Activated CD4-positive, alpha-beta memory T cell treated with anti-CD3 and anti-CD28 coated beads for 36 hours (primary cell): ENCODE data around the gene QSOX1. TPM values are rescaled to one million over a fixed set of nuclear protein-coding genes. Genes with fewer than 3 reads are reported as not detected.

Experiments
- CTCF ChIA-PET: fragments of 350-600 bp; sonication (Branson Sonifier 250); formaldehyde crosslinking; loops from one replicate; lab custom pipeline; 2021; ENCODE audit warnings: antibody characterized with exemption, inconsistent platforms; lab: Charles Lee
- POLR2A ChIA-PET: fragments of 350-600 bp; sonication (Branson Sonifier 250); formaldehyde crosslinking; loops from one replicate; lab custom pipeline; 2021; ENCODE audit warnings: antibody characterized with exemption; lab: Charles Lee
- DNase-seq: peaks from one replicate; pipeline ENCODE4 v3.0.0-alpha.2; 2020
- H3K27ac Mint-ChIP-seq: one replicate; pipeline ENCODE4 v1.8.0; 2021; ENCODE audit warnings: mixed read lengths
- H3K27me3 Mint-ChIP-seq: one replicate; pipeline ENCODE4 v1.8.0; 2021; ENCODE audit warnings: mixed read lengths
- H3K36me3 Mint-ChIP-seq: one replicate; pipeline ENCODE4 v1.8.0; 2021; ENCODE audit warnings: mixed read lengths
- H3K4me1 Mint-ChIP-seq: one replicate; pipeline ENCODE4 v1.8.0; 2021; ENCODE audit warnings: low read depth, mixed read lengths
- H3K4me3 Mint-ChIP-seq: one replicate; pipeline ENCODE4 v1.8.0; 2021; ENCODE audit warnings: mild to moderate bottlenecking, mixed read lengths
- H3K9me3 Mint-ChIP-seq: one replicate; pipeline ENCODE4 v1.8.0; 2021; ENCODE audit warnings: mixed read lengths
- intact Hi-C: fragments of 100-400 bp; cut with micrococcal nuclease; formaldehyde crosslinking; loops from one replicate; pipeline ENCODE4 v1.15.1; 2023
- total RNA-seq, 2 experiments: library from RNA; stranded (reverse); gene quantifications; one replicate each; pipeline ENCODE4 v1.2.3, GENCODE V29; 2021

The QSOX1 gene, protein sequence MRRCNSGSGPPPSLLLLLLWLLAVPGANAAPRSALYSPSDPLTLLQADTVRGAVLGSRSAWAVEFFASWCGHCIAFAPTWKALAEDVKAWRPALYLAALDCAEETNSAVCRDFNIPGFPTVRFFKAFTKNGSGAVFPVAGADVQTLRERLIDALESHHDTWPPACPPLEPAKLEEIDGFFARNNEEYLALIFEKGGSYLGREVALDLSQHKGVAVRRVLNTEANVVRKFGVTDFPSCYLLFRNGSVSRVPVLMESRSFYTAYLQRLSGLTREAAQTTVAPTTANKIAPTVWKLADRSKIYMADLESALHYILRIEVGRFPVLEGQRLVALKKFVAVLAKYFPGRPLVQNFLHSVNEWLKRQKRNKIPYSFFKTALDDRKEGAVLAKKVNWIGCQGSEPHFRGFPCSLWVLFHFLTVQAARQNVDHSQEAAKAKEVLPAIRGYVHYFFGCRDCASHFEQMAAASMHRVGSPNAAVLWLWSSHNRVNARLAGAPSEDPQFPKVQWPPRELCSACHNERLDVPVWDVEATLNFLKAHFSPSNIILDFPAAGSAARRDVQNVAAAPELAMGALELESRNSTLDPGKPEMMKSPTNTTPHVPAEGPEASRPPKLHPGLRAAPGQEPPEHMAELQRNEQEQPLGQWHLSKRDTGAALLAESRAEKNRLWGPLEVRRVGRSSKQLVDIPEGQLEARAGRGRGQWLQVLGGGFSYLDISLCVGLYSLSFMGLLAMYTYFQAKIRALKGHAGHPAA
- 10 to 100 TPM; 40.3 to 42.4 TPM for total RNA-seq

DNA sequence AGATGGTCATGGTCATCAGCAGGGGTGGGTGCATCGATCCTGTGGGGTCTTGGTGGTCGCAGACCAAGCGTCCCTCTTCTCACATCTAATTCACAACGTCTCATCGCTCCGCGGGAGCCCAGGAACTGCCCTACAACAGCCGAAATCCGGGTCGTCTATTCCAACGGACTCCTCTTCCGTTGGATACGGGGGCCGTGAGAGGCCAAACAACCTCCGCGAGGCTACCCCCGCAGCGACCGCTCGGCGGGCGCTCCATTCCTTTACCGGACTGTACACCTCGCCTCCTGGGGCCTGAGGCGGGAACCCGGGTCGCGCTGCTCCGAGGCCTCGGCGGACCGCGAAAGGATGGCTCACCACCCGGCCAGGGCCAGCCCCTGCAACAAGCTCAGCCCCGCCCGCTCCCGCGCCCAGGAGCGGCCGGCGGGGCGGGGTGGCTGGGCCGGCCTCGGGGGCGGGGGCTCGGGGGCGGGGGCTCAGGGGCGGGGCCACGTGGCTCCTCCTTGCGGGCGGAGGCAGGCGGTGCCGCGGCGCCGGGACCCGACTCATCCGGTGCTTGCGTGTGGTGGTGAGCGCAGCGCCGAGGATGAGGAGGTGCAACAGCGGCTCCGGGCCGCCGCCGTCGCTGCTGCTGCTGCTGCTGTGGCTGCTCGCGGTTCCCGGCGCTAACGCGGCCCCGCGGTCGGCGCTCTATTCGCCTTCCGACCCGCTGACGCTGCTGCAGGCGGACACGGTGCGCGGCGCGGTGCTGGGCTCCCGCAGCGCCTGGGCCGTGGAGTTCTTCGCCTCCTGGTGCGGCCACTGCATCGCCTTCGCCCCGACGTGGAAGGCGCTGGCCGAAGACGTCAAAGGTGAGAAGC is at the start of gene QSOX1:
Gene QSOX1, plus strand, starts transcription at position 545 of the 857 bp plus-strand sequence. Its CDS starts 39 bp downstream, at position 584.
- Mint-ChIP-seq H3K9me3 (no peaks in the 10 kb centered on the region), H3K27ac (peak within 1 kb of the TSS; percentile 73), H3K36me3 (no peaks in the 10 kb centered on the region), H3K4me3 (peak within 1 kb of the TSS; percentile 89), H3K27me3 (no peaks in the 10 kb centered on the region), H3K4me1 (peaks cover 26% of the 10 kb centered on the region)
- intact Hi-C loops, result loop anchor here (1.0 to 10.0 kb wide), 5 partner anchors 28 to 478 kb away; partner anchors contain the start of genes CEP350 and XPR1
- peak; percentile 93 for DNase-seq
- CTCF ChIA-PET, result interaction anchor here (0.8 to 2.1 kb wide), 6 partner anchors 14 to 340 kb away, joined by 3 to 10 read pairs (median 3); no protein-coding TSS in a partner anchor
- POLR2A ChIA-PET, result interaction anchor here (1.2 to 1.5 kb wide), 2 partner anchors 14 to 272 kb away, joined by 3 to 4 read pairs; partner anchors contain the start of gene TOR1AIP1

DNA sequence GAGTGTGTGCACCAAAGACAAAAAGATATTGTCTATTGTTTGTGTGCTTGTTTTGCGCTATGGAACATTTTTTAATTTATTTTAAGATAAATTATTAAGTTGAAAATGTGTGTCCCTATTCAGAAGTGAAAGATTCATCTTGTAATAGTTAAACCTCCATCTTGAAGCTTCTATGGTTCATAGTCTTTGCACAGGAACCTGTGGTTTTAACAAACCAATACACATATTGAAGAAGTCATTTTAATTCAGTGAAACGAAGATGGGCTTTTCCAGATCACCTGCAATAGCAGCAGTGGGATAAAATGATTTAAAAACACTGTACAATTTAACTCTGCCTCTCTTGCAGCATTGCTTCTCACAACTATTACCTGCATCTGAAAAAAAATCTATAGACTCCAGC is 42.6 kb upstream of the QSOX1 start:
- Mint-ChIP-seq H3K36me3 (peaks cover 41% of the 10 kb centered on the region), H3K4me3 (no peak overlapping the region), H3K27ac (no peak overlapping the region), H3K4me1 (no peaks in the 10 kb centered on the region), H3K27me3 (no peaks in the 10 kb centered on the region), H3K9me3 (no peaks in the 10 kb centered on the region)
- intact Hi-C loops, result no loop called here
- ChIA-PET CTCF (no interaction called here), POLR2A (no interaction called here)
- DNase-seq, result no peak

DNA sequence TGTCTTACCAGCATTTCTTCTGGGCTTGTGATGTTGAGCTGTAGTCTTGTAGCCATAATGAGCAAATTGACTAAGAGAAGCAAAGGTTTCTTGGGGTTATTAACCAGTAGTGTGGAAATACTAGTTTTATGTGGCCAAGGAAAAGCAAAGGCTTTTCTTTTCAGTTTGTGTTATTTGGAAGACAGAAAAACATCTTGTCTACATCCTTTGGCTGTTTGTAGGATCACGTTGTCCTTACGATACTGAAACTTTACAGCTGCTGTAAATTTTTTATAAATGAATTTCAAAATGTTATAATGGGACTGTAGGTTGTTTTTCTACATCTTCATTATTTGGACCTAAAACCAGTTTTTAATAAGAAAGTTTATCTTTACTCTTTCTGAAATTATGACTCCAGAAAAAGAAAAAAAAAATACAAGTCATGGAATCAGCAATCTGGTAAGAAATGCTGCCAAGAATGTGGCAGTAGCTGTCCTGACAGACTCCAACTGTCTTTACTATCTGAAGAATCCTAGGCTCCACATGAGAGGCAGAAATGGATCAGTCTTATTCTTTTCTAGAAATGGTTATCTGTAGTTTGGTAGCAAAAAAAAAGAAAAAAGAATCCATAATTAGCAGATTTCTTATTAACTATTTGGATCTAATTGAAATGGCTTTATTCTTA is 41.6 kb upstream of the QSOX1 start:
- no peak overlapping the region for H3K27ac Mint-ChIP-seq
- no peak overlapping the region for H3K4me3 Mint-ChIP-seq

DNA sequence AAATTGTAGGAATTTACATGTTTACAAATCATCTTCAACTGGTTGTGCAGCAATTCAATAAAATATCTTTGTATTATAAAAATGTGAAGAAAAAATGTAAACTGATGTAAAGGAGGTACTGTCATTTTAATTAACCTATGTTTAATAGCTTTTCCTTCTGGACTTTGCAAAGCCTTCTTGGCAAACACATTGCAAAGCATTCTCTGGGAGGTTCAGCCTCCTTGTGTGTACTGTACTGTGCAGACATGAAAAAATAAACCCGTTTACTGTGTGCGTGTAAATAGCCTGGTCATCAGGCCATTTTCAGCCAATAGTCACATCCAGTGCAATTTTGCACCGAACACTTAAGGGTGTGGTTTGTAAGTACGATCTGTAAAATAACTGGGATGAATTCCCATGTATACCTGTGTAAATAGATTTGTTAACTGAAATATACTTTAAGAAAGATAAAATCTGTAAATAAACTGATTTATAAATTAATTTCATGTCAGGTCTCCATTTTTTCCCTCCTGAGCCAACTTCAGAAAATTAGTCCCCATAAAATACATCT is 40.2 kb upstream of the QSOX1 start:
- Mint-ChIP-seq H3K36me3 (peaks cover 32% of the 10 kb centered on the region), H3K4me1 (no peaks in the 10 kb centered on the region), H3K27ac (no peak overlapping the region), H3K27me3 (no peaks in the 10 kb centered on the region), H3K4me3 (no peak overlapping the region), H3K9me3 (no peaks in the 10 kb centered on the region)
- POLR2A ChIA-PET, result no interaction called here
- CTCF ChIA-PET, result no interaction called here
- no peak for DNase-seq
- intact Hi-C loops, result no loop called here

More for the DNA sequence above, 41.6 kb upstream of the QSOX1 start:
- intact Hi-C loops, result no loop called here
- Mint-ChIP-seq H3K27me3 (no peaks in the 10 kb centered on the region), H3K36me3 (peaks cover 36% of the 10 kb centered on the region), H3K9me3 (no peaks in the 10 kb centered on the region), H3K4me1 (no peaks in the 10 kb centered on the region)
- no peak for DNase-seq
- POLR2A ChIA-PET, result interaction anchor here (0.7 kb wide), 1 partner anchor 14 kb away, joined by 3 read pairs; no protein-coding TSS in a partner anchor
- CTCF ChIA-PET, result interaction anchor here (1.4 kb wide), 1 partner anchor 66 kb away, joined by 7 read pairs; no protein-coding TSS in a partner anchor

DNA sequence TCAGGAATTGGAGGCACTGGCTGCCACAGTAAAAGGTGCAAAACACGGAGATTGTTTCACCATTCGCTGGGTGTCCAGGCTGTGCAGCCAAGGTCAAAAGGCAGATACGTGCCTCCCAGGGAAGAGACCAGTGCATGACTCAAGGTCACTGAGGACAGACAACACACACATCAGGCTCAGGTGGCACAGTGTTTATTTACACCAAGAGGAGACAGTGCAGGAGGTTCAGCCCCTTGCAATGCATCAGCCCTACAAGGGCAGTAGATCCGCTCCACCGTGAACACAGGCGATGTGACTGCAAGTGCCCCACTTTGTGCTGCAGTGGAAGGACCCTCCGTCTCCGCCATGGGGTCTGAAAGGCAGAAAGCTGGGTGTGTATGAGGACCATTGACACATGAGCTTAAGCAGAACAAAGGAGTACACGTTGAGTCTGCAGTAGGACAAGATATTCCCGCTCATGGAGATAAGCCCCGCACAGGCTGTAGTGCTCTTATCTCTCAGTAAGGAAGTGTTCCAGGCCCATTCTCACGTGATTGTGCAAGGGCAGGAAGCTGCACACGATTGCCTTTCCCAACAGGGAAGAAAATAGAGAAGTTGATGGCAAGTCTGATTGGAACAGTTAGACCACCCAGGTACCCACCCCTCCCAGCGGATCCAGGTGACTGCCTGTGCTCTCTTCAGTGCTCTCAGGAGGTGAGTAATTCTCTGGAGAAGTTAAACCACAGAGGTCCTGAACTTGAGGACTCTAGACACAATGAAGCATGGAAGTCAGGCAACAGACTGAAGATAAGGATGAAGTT is 37.5 kb upstream of the QSOX1 start:
- Mint-ChIP-seq H3K9me3 (no peaks in the 10 kb centered on the region), H3K27me3 (no peaks in the 10 kb centered on the region), H3K4me3 (no peak overlapping the region), H3K4me1 (no peaks in the 10 kb centered on the region), H3K27ac (no peak overlapping the region), H3K36me3 (peaks cover 19% of the 10 kb centered on the region)
- no peak for DNase-seq
- CTCF ChIA-PET, result interaction anchor here (0.8 kb wide), 1 partner anchor 62 kb away, joined by 3 read pairs; no protein-coding TSS in a partner anchor
- intact Hi-C loops, result no loop called here
- POLR2A ChIA-PET, result no interaction called here

DNA sequence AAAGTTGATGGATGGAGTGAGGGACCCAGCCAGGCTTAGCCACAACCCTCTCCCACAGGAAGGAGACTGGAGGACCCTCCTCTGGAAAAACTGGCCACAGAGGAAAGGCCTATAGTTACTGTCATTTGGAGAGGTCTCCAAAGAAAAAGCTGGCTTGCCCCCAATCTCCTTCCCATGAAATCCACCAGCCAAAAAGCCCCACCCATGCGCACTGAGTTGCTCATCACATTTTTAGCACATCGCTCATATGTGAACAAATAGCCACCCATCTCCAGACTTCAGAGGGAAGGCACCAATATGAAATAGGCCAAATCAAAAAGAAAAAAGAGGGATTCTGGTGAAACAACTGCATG is 36.9 kb upstream of the QSOX1 start:
- Mint-ChIP-seq H3K27me3 (no peaks in the 10 kb centered on the region), H3K4me1 (no peaks in the 10 kb centered on the region), H3K27ac (no peak overlapping the region), H3K9me3 (no peaks in the 10 kb centered on the region), H3K4me3 (no peak overlapping the region), H3K36me3 (peaks cover 14% of the 10 kb centered on the region)
- DNase-seq, result no peak
- ChIA-PET POLR2A (no interaction called here), CTCF (interaction anchor here (0.8 kb wide), 1 partner anchor 61 kb away, joined by 3 read pairs; no protein-coding TSS in a partner anchor)
- intact Hi-C loops, result no loop called here

DNA sequence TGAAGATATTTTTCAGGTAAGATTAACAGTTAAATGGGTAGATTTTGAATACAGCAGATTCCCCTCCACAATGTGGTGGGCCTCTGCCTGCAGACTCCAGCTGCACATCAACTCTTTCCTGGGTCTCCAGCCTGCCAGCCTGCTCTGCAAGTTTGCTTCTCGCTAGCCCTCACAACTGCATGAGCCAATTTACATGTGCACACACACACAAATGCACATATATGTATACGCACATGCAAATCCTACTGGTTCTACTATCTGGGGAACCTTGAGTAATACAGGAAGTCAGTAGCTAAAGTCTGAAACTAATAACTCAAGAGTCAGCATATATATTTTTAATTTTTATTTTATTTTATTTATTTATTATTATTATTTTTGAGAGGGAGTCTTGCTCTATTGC is 34.8 kb upstream of the QSOX1 start:
- Mint-ChIP-seq H3K27ac (no peak overlapping the region), H3K4me3 (no peak overlapping the region), H3K27me3 (no peaks in the 10 kb centered on the region), H3K4me1 (no peaks in the 10 kb centered on the region), H3K9me3 (no peaks in the 10 kb centered on the region), H3K36me3 (peaks cover 8% of the 10 kb centered on the region)
- POLR2A ChIA-PET, result no interaction called here
- CTCF ChIA-PET, result interaction anchor here (0.8 kb wide), 1 partner anchor 8 kb away, joined by 3 read pairs; no protein-coding TSS in a partner anchor
- intact Hi-C loops, result no loop called here
- no peak for DNase-seq

DNA sequence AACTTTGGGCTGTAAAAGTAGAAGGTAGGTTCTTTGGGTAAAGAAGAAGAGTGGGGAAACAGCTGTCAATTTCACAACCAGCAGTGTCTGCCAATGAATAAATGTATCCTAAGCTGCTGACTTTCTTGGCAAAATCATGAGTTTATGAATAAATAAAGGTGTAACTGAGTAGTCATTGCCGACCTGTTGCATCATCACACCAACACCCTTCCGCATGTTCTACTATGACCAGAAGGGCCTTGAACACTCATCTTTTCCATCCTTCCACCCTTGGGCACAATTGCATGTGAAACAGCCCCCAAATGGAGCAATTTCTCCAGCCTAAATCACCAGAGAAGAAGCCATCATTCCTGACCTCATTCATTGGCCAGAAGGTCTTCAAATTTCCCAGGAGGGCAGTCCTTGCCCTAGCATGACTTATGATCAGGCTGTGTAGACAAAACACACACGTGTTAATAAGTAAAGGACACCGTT is 31.2 kb upstream of the QSOX1 start:
- no peaks in the 10 kb centered on the region for H3K9me3 Mint-ChIP-seq
- no peak overlapping the region for H3K4me3 Mint-ChIP-seq
- H3K4me1 Mint-ChIP-seq, result peaks cover 10% of the 10 kb centered on the region
- no peaks in the 10 kb centered on the region for H3K36me3 Mint-ChIP-seq
- intact Hi-C loops, result no loop called here
- DNase-seq, result peak; percentile 14
- ChIA-PET CTCF (no interaction called here), POLR2A (no interaction called here)
- no peaks in the 10 kb centered on the region for H3K27me3 Mint-ChIP-seq
- no peak overlapping the region for H3K27ac Mint-ChIP-seq

DNA sequence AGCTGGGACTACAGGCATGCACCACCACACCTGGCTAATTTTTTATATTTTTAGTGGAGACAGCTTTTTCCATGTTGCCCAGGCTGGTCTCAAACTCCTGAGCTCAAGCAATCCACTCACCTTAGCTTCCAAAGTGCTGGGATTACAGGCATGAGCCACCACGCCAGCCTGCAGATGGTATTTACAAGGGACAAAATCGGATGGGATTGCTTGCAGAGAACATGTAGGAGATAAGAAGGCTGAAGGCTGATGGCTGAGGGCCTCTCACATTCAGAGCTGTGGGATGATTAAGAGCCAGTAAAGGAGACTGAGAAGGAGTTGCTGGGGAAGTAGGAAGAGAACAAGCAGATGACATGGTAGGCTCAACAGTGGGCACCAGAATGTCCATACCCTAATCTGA is 24.0 kb upstream of the QSOX1 start:
- no peaks in the 10 kb centered on the region for H3K9me3 Mint-ChIP-seq
- no peaks in the 10 kb centered on the region for H3K36me3 Mint-ChIP-seq
- no peak overlapping the region for H3K27ac Mint-ChIP-seq
- H3K4me1 Mint-ChIP-seq, result peaks cover 10% of the 10 kb centered on the region
- ChIA-PET POLR2A (no interaction called here), CTCF (no interaction called here)
- no peak for DNase-seq
- H3K4me3 Mint-ChIP-seq, result no peak overlapping the region
- peaks cover 4% of the 10 kb centered on the region for H3K27me3 Mint-ChIP-seq
- intact Hi-C loops, result no loop called here

DNA sequence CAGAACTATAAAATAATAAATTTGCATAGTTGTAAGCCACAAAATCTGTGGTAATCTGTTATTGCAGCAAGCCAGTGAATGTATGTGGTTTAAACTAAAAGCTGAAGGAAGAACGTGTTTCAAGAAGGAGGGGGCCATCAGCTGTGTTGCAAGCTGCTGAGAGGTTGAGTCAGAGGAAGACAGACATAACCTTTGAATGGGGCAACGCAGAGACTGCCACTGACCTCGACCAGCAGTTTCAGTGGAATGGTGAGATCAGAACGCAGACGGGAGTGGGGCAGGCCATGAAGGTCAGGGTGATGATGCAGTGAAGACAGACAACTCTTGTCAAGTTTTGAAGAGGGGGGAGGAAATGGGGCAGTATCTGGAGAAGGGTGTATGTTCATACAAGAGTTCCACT is 23.2 kb upstream of the QSOX1 start:
- ChIA-PET POLR2A (no interaction called here), CTCF (no interaction called here)
- H3K4me1 Mint-ChIP-seq, result peaks cover 5% of the 10 kb centered on the region
- H3K4me3 Mint-ChIP-seq, result no peak overlapping the region
- no peaks in the 10 kb centered on the region for H3K36me3 Mint-ChIP-seq
- intact Hi-C loops, result no loop called here
- H3K27me3 Mint-ChIP-seq, result peaks cover 8% of the 10 kb centered on the region
- no peaks in the 10 kb centered on the region for H3K9me3 Mint-ChIP-seq
- H3K27ac Mint-ChIP-seq, result no peak overlapping the region
- peak; percentile 55 for DNase-seq
